Activated CD4-positive, alpha-beta T cell treated with anti-CD3 and anti-CD28 coated beads, Interleukin-2, amount 50 U/mL, for 4 hours (primary cell): ENCODE data around the gene COL12A1.

Source experiments
- DNase-seq, 2 experiments: peaks; one replicate each; pipeline ENCODE4 v3.0.0-alpha.2; 2020

The COL12A1 gene

GRCh38 chr6:75176076-75176582 lies 29.7 kb downstream of the COL12A1 start:
- no peak for DNase-seq

GRCh38 chr6:75171986-75172385 lies 33.9 kb downstream of the COL12A1 start:
- no peak for DNase-seq

- DNase-seq = no peak
Observed at GRCh38 chr6:75171567-75171966, 34.3 kb downstream of the COL12A1 start.

GRCh38 chr6:75170691-75171560 lies 34.9 kb downstream of the COL12A1 start:
- no peak for DNase-seq

GRCh38 chr6:75169689-75170586 lies 35.9 kb downstream of the COL12A1 start:
- DNase-seq = no peak

- DNase-seq = no peak
Observed at GRCh38 chr6:75167851-75168250, 38.0 kb downstream of the COL12A1 start.

GRCh38 chr6:75167325-75167724 lies 38.5 kb downstream of the COL12A1 start:
- no peak for DNase-seq

- DNase-seq = no peak
Observed at GRCh38 chr6:75166773-75167172, 39.1 kb downstream of the COL12A1 start.

- no peak for DNase-seq
Observed at GRCh38 chr6:75166236-75166635, 39.6 kb downstream of the COL12A1 start.

GRCh38 chr6:75158176-75158575 lies 47.7 kb downstream of the COL12A1 start:
- no peak for DNase-seq

- no peak for DNase-seq
Observed at GRCh38 chr6:75157336-75157735, 48.5 kb downstream of the COL12A1 start.

GRCh38 chr6:75156186-75156878 lies 49.5 kb downstream of the COL12A1 start:
- DNase-seq = no peak

- no peak for DNase-seq
Observed at GRCh38 chr6:75155631-75156030, 50.2 kb downstream of the COL12A1 start.

- no peak for DNase-seq
Observed at GRCh38 chr6:75154973-75155372, 50.9 kb downstream of the COL12A1 start.

GRCh38 chr6:75150685-75151412 lies 55.0 kb downstream of the COL12A1 start:
- DNase-seq = no peak

- no peak for DNase-seq
Observed at GRCh38 chr6:75149696-75150095, 56.2 kb downstream of the COL12A1 start.

GRCh38 chr6:75149240-75149639 lies 56.6 kb downstream of the COL12A1 start:
- DNase-seq = no peak

GRCh38 chr6:75147512-75147911 lies 58.3 kb downstream of the COL12A1 start:
- no peak for DNase-seq

GRCh38 chr6:75145976-75146375 lies 59.9 kb downstream of the COL12A1 start:
- DNase-seq = no peak

GRCh38 chr6:75145211-75145610 lies 60.6 kb downstream of the COL12A1 start:
- DNase-seq = no peak

- no peak for DNase-seq
Observed at GRCh38 chr6:75144386-75144785, 61.5 kb downstream of the COL12A1 start.

- DNase-seq = no peak
Observed at GRCh38 chr6:75143191-75143590, 62.7 kb downstream of the COL12A1 start.
